Neuronal stem cell (in vitro differentiated cells): ENCODE data around the gene NLRP11.

Experiments used
- DNase-seq: peaks from one replicate; pipeline ENCODE4 v3.0.0-alpha.2; 2013; ENCODE audit warnings: low spot score
- H2AFZ ChIP-seq: one replicate; pipeline ENCODE4 v1.6.1; 2013; ENCODE audit warnings: mild to moderate bottlenecking, low read length, inconsistent platforms
- H2AK5ac ChIP-seq: 2 replicates; pipeline ENCODE4 v1.6.1; 2013; ENCODE audit warnings: low read depth, mild to moderate bottlenecking, inconsistent platforms, low read length, moderate library complexity, mixed read lengths
- H2BK120ac ChIP-seq: 2 replicates; pipeline ENCODE4 v1.6.1; 2013; ENCODE audit warnings: low read depth, mild to moderate bottlenecking, inconsistent platforms, low read length, moderate library complexity, mixed read lengths
- H2BK12ac ChIP-seq: one replicate; pipeline ENCODE4 v1.6.1; 2013; ENCODE audit warnings: low read length, inconsistent platforms
- H2BK15ac ChIP-seq: 2 replicates; pipeline ENCODE4 v1.6.1; 2013; ENCODE audit warnings: mild to moderate bottlenecking, low read length, inconsistent platforms, mixed read lengths
- H2BK5ac ChIP-seq: one replicate; pipeline ENCODE4 v1.6.1; 2013; ENCODE audit warnings: inconsistent platforms, mild to moderate bottlenecking, low read length, moderate library complexity
- H3K14ac ChIP-seq: one replicate; pipeline ENCODE4 v1.6.1; 2013; ENCODE audit warnings: low read length, inconsistent platforms
- H3K18ac ChIP-seq: 2 replicates; pipeline ENCODE4 v1.6.1; 2013; ENCODE audit warnings: low read length, inconsistent platforms
- H3K23ac ChIP-seq: 2 replicates; pipeline ENCODE4 v1.6.1; 2013; ENCODE audit warnings: low read depth, mild to moderate bottlenecking, mixed read lengths, low read length, inconsistent platforms; ENCODE audit not compliant: poor library complexity
- H3K27ac ChIP-seq: replicated peaks from 3 replicates; pipeline ENCODE4 v1.5.1; 2013; ENCODE audit warnings: low read length, inconsistent platforms
- H3K27me3 ChIP-seq, 3 experiments: 2 replicates each; pipeline ENCODE4 v1.6.1; 2013; ENCODE audit warnings: low read length in 3 of 3, mild to moderate bottlenecking in 2 of 3, inconsistent platforms in 1 of 3, low read depth in 1 of 3, mixed read lengths in 1 of 3, moderate library complexity in 1 of 3; ENCODE audit not compliant: control insufficient read depth in 3 of 3, insufficient read depth in 3 of 3
- H3K36me3 ChIP-seq, 2 donors: replicated peaks in 1 of 2; 2 replicates each; pipeline ENCODE4 v1.6.1; 2013; ENCODE audit warnings: low read length in 2 of 2; ENCODE audit not compliant: control insufficient read depth in 2 of 2, insufficient read depth in 2 of 2
- H3K4ac ChIP-seq: 2 replicates; pipeline ENCODE4 v1.6.1; 2013; ENCODE audit warnings: inconsistent platforms, mild to moderate bottlenecking, low read length, moderate library complexity
- H3K4me1 ChIP-seq, 2 donors: 1 replicate in 1 of 2; 2 replicates in 1 of 2; pipeline ENCODE4 v1.6.1; 2013; ENCODE audit warnings: low read length in 2 of 2, low read depth in 1 of 2; ENCODE audit not compliant: control insufficient read depth in 2 of 2, insufficient read depth in 1 of 2
- H3K4me2 ChIP-seq: one replicate; pipeline ENCODE4 v1.6.1; 2013; ENCODE audit warnings: mild to moderate bottlenecking, low read length, inconsistent platforms; ENCODE audit not compliant: insufficient read depth, poor library complexity, severe bottlenecking
- H3K4me3 ChIP-seq, 2 donors: 2 replicates each; pipeline ENCODE4 v1.5.1; 2013; ENCODE audit warnings: low read length in 2 of 2, mild to moderate bottlenecking in 2 of 2, inconsistent platforms in 1 of 2, moderate library complexity in 1 of 2
- H3K79me1 ChIP-seq: one replicate; pipeline ENCODE4 v1.6.1; 2013; ENCODE audit warnings: low read depth, mild to moderate bottlenecking, inconsistent platforms, low read length, moderate library complexity
- H3K9ac ChIP-seq: one replicate; pipeline ENCODE4 v1.6.1; 2013; ENCODE audit warnings: mild to moderate bottlenecking, low read depth, low read length, inconsistent platforms; ENCODE audit not compliant: poor library complexity
- H3K9me3 ChIP-seq, 2 donors: replicated peaks in 1 of 2; 2 replicates each; pipeline versions ENCODE3 to v1.6.1; 2013; ENCODE audit warnings: low read length in 2 of 2, mild to moderate bottlenecking in 2 of 2, inconsistent platforms in 1 of 2, low read depth in 1 of 2, mixed read lengths in 1 of 2, moderate library complexity in 1 of 2; ENCODE audit not compliant: control insufficient read depth in 2 of 2, insufficient read depth in 1 of 2
- H4K8ac ChIP-seq: one replicate; pipeline ENCODE4 v1.6.1; 2013; ENCODE audit warnings: low read depth, mild to moderate bottlenecking, inconsistent platforms, low read length, moderate library complexity
- H4K91ac ChIP-seq: one replicate; pipeline ENCODE4 v1.6.1; 2013; ENCODE audit warnings: low read length, low read depth, mild to moderate bottlenecking, inconsistent platforms; ENCODE audit not compliant: poor library complexity
- WGBS, 2 donors: extraction: QIAGEN DNeasy Blood & Tissue Kit; methylation state at CpG; one replicate each; pipeline ENCODE4 v1.1.7; 2013; ENCODE audit warnings: missing lambda C conversion rate in 2 of 2, mixed read lengths in 1 of 2; ENCODE audit not compliant: insufficient read length in 2 of 2, insufficient replicate concordance in 1 of 2; ENCODE audit errors: extremely low coverage in 2 of 2; 5-methylcytosine and 5-hydroxymethylcytosine counted together

Gene NLRP11

GRCh38 chr19:55866521-55866920, 34.7 kb upstream of the NLRP11 start:
- no peaks in the 10 kb centered on the region for H3K36me3 ChIP-seq
- no peaks in the 10 kb centered on the region for H3K27me3 ChIP-seq
- H4K8ac ChIP-seq, result no peak overlapping the region
- no peak overlapping the region for H3K27ac ChIP-seq
- no peak overlapping the region for H3K14ac ChIP-seq
- peaks cover 0 to 28% of the 10 kb centered on the region in 2 donors for H3K9me3 ChIP-seq
- DNase-seq, result no peak
- H2BK15ac ChIP-seq, result no peak overlapping the region
- no peaks in the 10 kb centered on the region for H3K79me1 ChIP-seq
- H3K4me1 ChIP-seq, result no peaks in the 10 kb centered on the region
- no peak overlapping the region for H3K23ac ChIP-seq
- H3K4me2 ChIP-seq, result no peak overlapping the region
- H2BK5ac ChIP-seq, result no peak overlapping the region
- H2AK5ac ChIP-seq, result no peak overlapping the region
- no peak overlapping the region for H4K91ac ChIP-seq
- no peak overlapping the region for H2BK12ac ChIP-seq
- no peak overlapping the region for H2BK120ac ChIP-seq
- no peak overlapping the region for H3K9ac ChIP-seq
- WGBS, 2 donors, result no CpG with 5 or more reads among the region's 3 CpGs
- no peak overlapping the region for H2AFZ ChIP-seq
- H3K18ac ChIP-seq, result no peak overlapping the region
- no peak overlapping the region for H3K4ac ChIP-seq
- no peak overlapping the region for H3K4me3 ChIP-seq

- no peak overlapping the region for H2AFZ ChIP-seq
- H3K36me3 ChIP-seq, result no peaks in the 10 kb centered on the region
- H3K9ac ChIP-seq, result no peak overlapping the region
- no CpG with 5 or more reads among the region's 5 CpGs for WGBS, 2 donors
- H2AK5ac ChIP-seq, result no peak overlapping the region
- peaks cover 0 to 44% of the 10 kb centered on the region in 2 donors for H3K9me3 ChIP-seq
- H3K18ac ChIP-seq, result no peak overlapping the region
- H3K4me2 ChIP-seq, result no peak overlapping the region
- no peak overlapping the region for H3K4ac ChIP-seq
- H3K4me3 ChIP-seq, result no peak overlapping the region
- no peak overlapping the region for H2BK120ac ChIP-seq
- H2BK5ac ChIP-seq, result no peak overlapping the region
- no peak overlapping the region for H3K23ac ChIP-seq
- H3K79me1 ChIP-seq, result no peaks in the 10 kb centered on the region
- H4K8ac ChIP-seq, result no peak overlapping the region
- peaks cover 0 to 7% (median 0%) of the 10 kb centered on the region in 3 experiments for H3K27me3 ChIP-seq
- no peak overlapping the region for H4K91ac ChIP-seq
- DNase-seq, result no peak
- no peaks in the 10 kb centered on the region for H3K4me1 ChIP-seq
- H3K27ac ChIP-seq, result no peak overlapping the region
- H3K14ac ChIP-seq, result no peak overlapping the region
- no peak overlapping the region for H2BK15ac ChIP-seq
- H2BK12ac ChIP-seq, result no peak overlapping the region
These were observed 27.2 kb upstream of the NLRP11 start for GRCh38 chr19:55858969-55859368.

- H3K9ac ChIP-seq, result no peak overlapping the region
- no peak for DNase-seq
These were observed 26.6 kb upstream of the NLRP11 start for GRCh38 chr19:55858401-55858800.

GRCh38 chr19:55857974-55858373, 26.2 kb upstream of the NLRP11 start:
- no peak overlapping the region for H2BK15ac ChIP-seq
- H3K18ac ChIP-seq, result no peak overlapping the region
- no peak overlapping the region for H3K9ac ChIP-seq
- no peak overlapping the region for H2AK5ac ChIP-seq
- H3K4me2 ChIP-seq, result no peak overlapping the region
- no peak overlapping the region for H2AFZ ChIP-seq
- H3K4me3 ChIP-seq, result no peak overlapping the region
- H4K8ac ChIP-seq, result no peak overlapping the region
- no peak overlapping the region for H4K91ac ChIP-seq
- H3K14ac ChIP-seq, result no peak overlapping the region
- H3K23ac ChIP-seq, result no peak overlapping the region
- no peaks in the 10 kb centered on the region for H3K36me3 ChIP-seq
- H3K79me1 ChIP-seq, result no peaks in the 10 kb centered on the region
- peaks cover 0 to 42% of the 10 kb centered on the region in 2 donors for H3K9me3 ChIP-seq
- no peak for DNase-seq
- H2BK120ac ChIP-seq, result no peak overlapping the region
- no peak overlapping the region for H3K27ac ChIP-seq
- H3K4me1 ChIP-seq, result no peaks in the 10 kb centered on the region
- peaks cover 0 to 7% (median 0%) of the 10 kb centered on the region in 3 experiments for H3K27me3 ChIP-seq
- no peak overlapping the region for H2BK12ac ChIP-seq
- no CpG with 5 or more reads among the region's 23 CpGs for WGBS, 2 donors
- no peak overlapping the region for H3K4ac ChIP-seq
- H2BK5ac ChIP-seq, result no peak overlapping the region

More at GRCh38 chr19:55858401-55858800, 26.6 kb upstream of the NLRP11 start:
- H4K91ac ChIP-seq, result no peak overlapping the region
- no peak overlapping the region for H3K4me3 ChIP-seq
- no peaks in the 10 kb centered on the region for H3K36me3 ChIP-seq
- H3K79me1 ChIP-seq, result no peaks in the 10 kb centered on the region
- H3K27ac ChIP-seq, result no peak overlapping the region
- no CpG with 5 or more reads among the region's 14 CpGs for WGBS, 2 donors
- H2BK5ac ChIP-seq, result no peak overlapping the region
- no peak overlapping the region for H3K4me2 ChIP-seq
- peaks cover 0 to 7% (median 0%) of the 10 kb centered on the region in 3 experiments for H3K27me3 ChIP-seq
- H3K18ac ChIP-seq, result no peak overlapping the region
- H2AFZ ChIP-seq, result no peak overlapping the region
- H4K8ac ChIP-seq, result no peak overlapping the region
- no peak overlapping the region for H3K14ac ChIP-seq
- H3K9me3 ChIP-seq, result peaks cover 0 to 42% of the 10 kb centered on the region in 2 donors
- H3K4me1 ChIP-seq, result no peaks in the 10 kb centered on the region
- H2AK5ac ChIP-seq, result no peak overlapping the region
- H2BK15ac ChIP-seq, result no peak overlapping the region
- H3K23ac ChIP-seq, result no peak overlapping the region
- no peak overlapping the region for H2BK12ac ChIP-seq
- no peak overlapping the region for H2BK120ac ChIP-seq
- no peak overlapping the region for H3K4ac ChIP-seq
